IMR-90 (cell line): ENCODE data around the gene SUPT3H. TPM values are rescaled to one million over a fixed set of nuclear protein-coding genes. Genes with fewer than 3 reads are reported as not detected.

Source experiments
- ATAC-seq: fragments of 200-7000 bp; cut with Tn5 transposase; 2 replicates; pipeline ENCODE4 v1.9.1; 2020; ENCODE audit warnings: low read depth, mild to moderate bottlenecking, moderate library complexity
- BruUV-seq: library from RNA; stranded (reverse); fragments of 400-500 nt; replicated peaks from 2 replicates; lab custom pipeline; 2021; lab: Mats Ljungman, UMichigan
- CTCF ChIA-PET: fragments of 300-600 bp; formaldehyde crosslinking; extraction: SDS; loops from one replicate; lab custom pipeline; 2021; ENCODE audit warnings: antibody characterized with exemption; lab: Yijun Ruan, JAX
- POLR2A ChIA-PET: fragments of 300-600 bp; sonication (Branson Sonifier 250); formaldehyde crosslinking; loops from one replicate; lab custom pipeline; 2022; ENCODE audit warnings: antibody characterized with exemption; ENCODE audit not compliant: unreplicated experiment; lab: Charles Lee
- DNase-seq: peaks from one replicate; pipeline ENCODE4 v3.0.0; 2013
- H2AFZ ChIP-seq: replicated peaks from 2 replicates; pipeline ENCODE3; 2013; ENCODE audit warnings: low read length, mild to moderate bottlenecking; ENCODE audit not compliant: poor library complexity
- H2AK5ac ChIP-seq: 2 replicates; pipeline ENCODE4 v1.6.1; 2013; ENCODE audit warnings: low read depth, low read length, inconsistent platforms
- H2AK9ac ChIP-seq: replicated peaks from 2 replicates; pipeline ENCODE3; 2013; ENCODE audit warnings: mild to moderate bottlenecking, low read depth, low read length, moderate library complexity; ENCODE audit not compliant: poor library complexity
- H2BK120ac ChIP-seq: 2 replicates; pipeline ENCODE4 v1.6.1; 2013; ENCODE audit warnings: low read depth, low read length, inconsistent platforms
- H2BK15ac ChIP-seq: 3 replicates; pipeline ENCODE4 v1.6.1; 2013; ENCODE audit warnings: low read depth, low read length, inconsistent platforms
- H2BK20ac ChIP-seq: 2 replicates; pipeline ENCODE4 v1.6.1; 2013; ENCODE audit warnings: low read depth, mild to moderate bottlenecking, inconsistent platforms, low read length, moderate library complexity
- H2BK5ac ChIP-seq: 2 replicates; pipeline ENCODE4 v1.6.1; 2013; ENCODE audit warnings: mild to moderate bottlenecking, low read depth, low read length, inconsistent platforms; ENCODE audit not compliant: poor library complexity, severe bottlenecking
- H3K14ac ChIP-seq: replicated peaks from 2 replicates; pipeline ENCODE4 v1.6.1; 2013; ENCODE audit warnings: low read depth, low read length, inconsistent platforms
- H3K18ac ChIP-seq: 2 replicates; pipeline ENCODE4 v1.6.1; 2013; ENCODE audit warnings: low read depth, low read length, control low read depth
- H3K23ac ChIP-seq: 2 replicates; pipeline ENCODE4 v1.6.1; 2013; ENCODE audit warnings: low read depth, low read length, inconsistent platforms
- H3K27ac ChIP-seq: 2 replicates; pipeline ENCODE4 v1.5.1; 2013; ENCODE audit warnings: mild to moderate bottlenecking, control low read depth, low read length; ENCODE audit not compliant: insufficient read depth
- H3K27me3 ChIP-seq: 2 replicates; pipeline ENCODE4 v1.6.1; 2013; ENCODE audit warnings: low read length; ENCODE audit not compliant: control insufficient read depth, insufficient read depth
- H3K36me3 ChIP-seq: 2 replicates; pipeline ENCODE4 v1.6.1; 2013; ENCODE audit warnings: low read length, mixed read lengths; ENCODE audit not compliant: control insufficient read depth, insufficient read depth
- H3K4ac ChIP-seq: 2 replicates; pipeline ENCODE4 v1.6.1; 2013; ENCODE audit warnings: low read depth, low read length, inconsistent platforms
- H3K4me1 ChIP-seq: 2 replicates; pipeline ENCODE4 v1.6.1; 2013; ENCODE audit warnings: low read length, mixed read lengths; ENCODE audit not compliant: control insufficient read depth, insufficient read depth
- H3K4me2 ChIP-seq: 2 replicates; pipeline ENCODE4 v1.6.1; 2013; ENCODE audit warnings: low read depth, mild to moderate bottlenecking, control low read depth, low read length, moderate library complexity
- H3K4me3 ChIP-seq: 2 replicates; pipeline ENCODE4 v1.5.1; 2013; ENCODE audit warnings: low read depth, mild to moderate bottlenecking, control low read depth, low read length, moderate library complexity; ENCODE audit not compliant: insufficient read depth
- H3K56ac ChIP-seq: 2 replicates; pipeline ENCODE4 v1.6.1; 2013; ENCODE audit warnings: low read length, inconsistent platforms; ENCODE audit not compliant: insufficient read depth; ENCODE audit errors: extremely low read depth
- H3K79me1 ChIP-seq, 2 experiments: 2 replicates each; pipeline ENCODE4 v1.6.1; 2013; ENCODE audit warnings: low read length in 2 of 2, inconsistent platforms in 1 of 2, low read depth in 1 of 2
- H3K9ac ChIP-seq: 2 replicates; pipeline ENCODE4 v1.6.1; 2013; ENCODE audit warnings: low read depth, low read length, control low read depth
- H3K9me1 ChIP-seq: 2 replicates; pipeline ENCODE4 v1.6.1; 2013; ENCODE audit warnings: low read length, inconsistent platforms; ENCODE audit not compliant: insufficient read depth
- H3K9me3 ChIP-seq: 2 replicates; pipeline ENCODE4 v1.6.1; 2013; ENCODE audit warnings: low read length; ENCODE audit not compliant: control insufficient read depth, insufficient read depth
- H4K20me1 ChIP-seq: 2 replicates; pipeline ENCODE4 v1.6.1; 2013; ENCODE audit warnings: low read length, inconsistent platforms; ENCODE audit not compliant: insufficient read depth
- H4K5ac ChIP-seq: 2 replicates; pipeline ENCODE4 v1.6.1; 2013; ENCODE audit warnings: mild to moderate bottlenecking, low read depth, low read length, control low read depth
- H4K8ac ChIP-seq, 2 experiments: 2 replicates each; pipeline ENCODE4 v1.6.1; 2013; ENCODE audit warnings: low read depth in 2 of 2, low read length in 2 of 2, control low read depth in 1 of 2, inconsistent platforms in 1 of 2
- H4K91ac ChIP-seq: 2 replicates; pipeline ENCODE4 v1.6.1; 2013; ENCODE audit warnings: low read depth, low read length, inconsistent platforms; ENCODE audit not compliant: insufficient read depth
- FOS ChIP-seq: fragments of 150-350 bp; IDR thresholded peaks from 2 replicates; pipeline ENCODE4 v1.6.1; 2016; ENCODE audit warnings: low read depth, low read length
- POLR2A ChIP-seq: IDR thresholded peaks from 2 replicates; pipeline ENCODE4 v1.6.1; 2012; ENCODE audit warnings: mild to moderate bottlenecking, low read depth, low read length
- USF2 ChIP-seq: fragments of 150-350 bp; IDR thresholded peaks from 2 replicates; pipeline ENCODE4 v1.6.1; 2017; ENCODE audit warnings: mild to moderate bottlenecking, antibody characterized with exemption, low read length, low read depth
- WGBS, 2 experiments: methylation state at CpG; one replicate each; pipeline versions ENCODE4 v1.1.5 to v1.1.7; 2013; ENCODE audit warnings: missing lambda C conversion rate in 2 of 2; ENCODE audit not compliant: insufficient read length in 1 of 2; ENCODE audit errors: extremely low coverage in 2 of 2; 5-methylcytosine and 5-hydroxymethylcytosine counted together
- dilution Hi-C: fragments of 300-500 bp; cut with HindIII; formaldehyde crosslinking; loops from one replicate; pipeline ENCODE4 v1.14.3; 2018; ENCODE audit warnings: low sequenced_read_pairs; ENCODE audit not compliant: unreplicated experiment
- in situ Hi-C: fragments of 300-500 bp; cut with MboI; formaldehyde crosslinking; loops from 3 replicates; pipeline ENCODE4 v1.14.3; 2019; ENCODE audit warnings: low sequenced_read_pairs, inconsistent platforms, mixed read lengths
- intact Hi-C: fragments of 100-400 bp; cut with micrococcal nuclease; formaldehyde crosslinking; loops from 2 replicates; pipeline ENCODE4 v1.10.0; 2022
- polyA plus RNA-seq, 3 experiments: library from polyadenylated mRNA; depleted of rRNA; stranded (reverse); fragments of >200 nt; gene quantifications; 2 replicates each; pipeline ENCODE4 v1.2.3, GENCODE V29; 2012; ENCODE audit warnings: low replicate concordance in 1 of 3
- total RNA-seq: library from RNA; depleted of rRNA; stranded (reverse); fragments of >200 nt; gene quantifications from 2 replicates; pipeline ENCODE4 v1.2.3, GENCODE V29; 2012

SUPT3H gene
- total and polyA plus RNA-seq, 2 of the 4 experiments (the other 2 are of a cell fraction): 4.5 to 5.0 TPM

- Histone ChIP-seq H2AFZ (no peak overlapping the region), H4K5ac (no peak overlapping the region), H3K27me3 (no peaks in the 10 kb centered on the region), H3K4me3 (no peak overlapping the region), H3K18ac (no peak overlapping the region), H2BK120ac (no peak overlapping the region), H3K27ac (no peak overlapping the region), H3K9ac (no peak overlapping the region), H2AK9ac (no peak overlapping the region), H2BK5ac (no peak overlapping the region), H3K79me1 (no peaks in the 10 kb centered on the region), H3K56ac (no peak overlapping the region), H4K20me1 (no peaks in the 10 kb centered on the region), H3K14ac (no peak overlapping the region), H3K4me2 (no peak overlapping the region), H3K4me1 (no peaks in the 10 kb centered on the region), H2BK20ac (no peak overlapping the region), H3K23ac (no peak overlapping the region), H2AK5ac (no peak overlapping the region), H4K8ac (no peak overlapping the region), H4K91ac (no peak overlapping the region), H3K9me1 (peaks cover 4% of the 10 kb centered on the region; the same call in 1 of the 2 replicates), H3K9me3 (no peaks in the 10 kb centered on the region), H3K36me3 (no peaks in the 10 kb centered on the region), H2BK15ac (no peak overlapping the region), H3K4ac (no peak overlapping the region)
- TF ChIP-seq POLR2A (no peak), USF2 (no peak), FOS (no peak)
- POLR2A ChIA-PET: no interaction called here
- CTCF ChIA-PET: interaction anchor here (0.6 kb wide), 1 partner anchor 9 kb away, joined by 3 read pairs; no protein-coding TSS in a partner anchor
- BruUV-seq: no TSS peak
- intact Hi-C loops: no loop called here
- no CpG with 5 or more reads among the region's 2 CpGs for WGBS, 2 experiments
- in situ Hi-C loops: no loop called here
- DNase-seq (no peak), ATAC-seq (no peak)
- dilution Hi-C loops: no loop called here
Observed at GRCh38 chr6:44825273-44825672, 552.5 kb downstream of the SUPT3H start.
